Natural killer cell (primary cell): Measurements from ENCODE around the gene TRAPPC2L. TPM values are rescaled to one million over a fixed set of nuclear protein-coding genes. Genes with fewer than 3 reads are reported as not detected.

ENCODE experiments used
- ATAC-seq, 3 donors: fragments of 150-1000 bp in 2 of 3; fragments of 200-7000 bp in 1 of 3; cut with Tn5 transposase; 1 replicate in 1 of 3; 2 replicates in 2 of 3; pipeline ENCODE4 v1.10.0; 2021; ENCODE audit warnings: mild to moderate bottlenecking in 2 of 3, moderate library complexity in 2 of 3
- DNase-seq, 2 donors: peaks; one replicate each; pipeline versions ENCODE4 v3.0.0 to v3.0.0-alpha.2; 2013 to 2021; ENCODE audit warnings: mixed read lengths in 1 of 2
- H3K27ac ChIP-seq: one replicate; pipeline ENCODE4 v1.5.1; 2013; ENCODE audit warnings: mild to moderate bottlenecking, low read length
- H3K27me3 ChIP-seq: one replicate; pipeline ENCODE4 v1.6.1; 2013; ENCODE audit warnings: low read length; ENCODE audit not compliant: control insufficient read depth, insufficient read depth
- H3K36me3 ChIP-seq: one replicate; pipeline ENCODE4 v1.6.1; 2013; ENCODE audit warnings: low read length; ENCODE audit not compliant: control insufficient read depth, insufficient read depth
- H3K4me1 ChIP-seq: one replicate; pipeline ENCODE4 v1.6.1; 2013; ENCODE audit warnings: low read length; ENCODE audit not compliant: control insufficient read depth, insufficient read depth
- H3K4me3 ChIP-seq: one replicate; pipeline ENCODE4 v1.5.1; 2013; ENCODE audit warnings: low read length
- H3K9me3 ChIP-seq: one replicate; pipeline ENCODE4 v1.6.1; 2013; ENCODE audit warnings: low read length; ENCODE audit not compliant: control insufficient read depth, insufficient read depth
- H3K27ac Mint-ChIP-seq, 2 donors: one replicate each; pipeline ENCODE4 v1.8.0; 2022; ENCODE audit warnings: mild to moderate bottlenecking in 2 of 2, mixed read lengths in 2 of 2, moderate library complexity in 1 of 2
- H3K27me3 Mint-ChIP-seq, 2 donors: one replicate each; pipeline ENCODE4 v1.8.0; 2022; ENCODE audit warnings: low read depth in 2 of 2, mixed read lengths in 2 of 2
- H3K36me3 Mint-ChIP-seq: one replicate; pipeline ENCODE4 v1.8.0; 2022; ENCODE audit warnings: mixed read lengths
- H3K4me1 Mint-ChIP-seq, 2 donors: one replicate each; pipeline ENCODE4 v1.8.0; 2022; ENCODE audit warnings: mixed read lengths in 2 of 2
- H3K4me3 Mint-ChIP-seq: one replicate; pipeline ENCODE4 v1.8.0; 2022; ENCODE audit warnings: mild to moderate bottlenecking, moderate library complexity, mixed read lengths
- H3K9me3 Mint-ChIP-seq, 2 donors: one replicate each; pipeline ENCODE4 v1.8.0; 2022; ENCODE audit warnings: mixed read lengths in 2 of 2
- WGBS: methylation state at CpG from one replicate; pipeline ENCODE4 v1.1.7; 2013; ENCODE audit warnings: missing lambda C conversion rate; ENCODE audit not compliant: insufficient coverage; 5-methylcytosine and 5-hydroxymethylcytosine counted together
- intact Hi-C: fragments of 100-400 bp; cut with micrococcal nuclease; formaldehyde crosslinking; loops from one replicate; pipeline ENCODE4 v1.14.2; 2022
- total RNA-seq, 4 donors: library from RNA; stranded (reverse); fragments of 120-200 nt in 1 of 4; gene quantifications; one replicate each; pipeline versions ENCODE4 v1.2.3 to v1.2.4, GENCODE V29; 2013 to 2022
- TF ChIP-seq, protein P1 (sequence below): fragments of 200-600 bp; IDR thresholded peaks from one replicate; pipeline ENCODE4 v1.8.0; 2022; ENCODE audit warnings: antibody characterized with exemption

Gene TRAPPC2L
- total RNA-seq, 3 donors from 2014 or later (not counting 1 experiment from before 2014, with no cell fraction given), result 31.9 to 39.0 (median 36.2) TPM

GRCh38 chr16:88837806-88838205 lies 19.1 kb upstream of the TRAPPC2L start:
- DNase-seq, result no peak
- intact Hi-C loops, result no loop called here
- H3K4me1 Mint-ChIP-seq, result no peaks in the 10 kb centered on the region
- H3K27me3 Mint-ChIP-seq, result no peaks in the 10 kb centered on the region
- Histone ChIP-seq H3K4me1 (no peaks in the 10 kb centered on the region), H3K27me3 (no peaks in the 10 kb centered on the region), H3K9me3 (no peaks in the 10 kb centered on the region), H3K27ac (no peak overlapping the region), H3K36me3 (peaks cover 20% of the 10 kb centered on the region), H3K4me3 (no peak overlapping the region)
- no peak for ATAC-seq
- no peaks in the 10 kb centered on the region for H3K9me3 Mint-ChIP-seq
- no peaks in the 10 kb centered on the region for H3K36me3 Mint-ChIP-seq
- 91% methylated on average over 20 of the region's 20 CpGs for WGBS
- no peak overlapping the region for H3K4me3 Mint-ChIP-seq
- H3K27ac Mint-ChIP-seq, result no peak overlapping the region
- TF ChIP-seq, protein P1, sequence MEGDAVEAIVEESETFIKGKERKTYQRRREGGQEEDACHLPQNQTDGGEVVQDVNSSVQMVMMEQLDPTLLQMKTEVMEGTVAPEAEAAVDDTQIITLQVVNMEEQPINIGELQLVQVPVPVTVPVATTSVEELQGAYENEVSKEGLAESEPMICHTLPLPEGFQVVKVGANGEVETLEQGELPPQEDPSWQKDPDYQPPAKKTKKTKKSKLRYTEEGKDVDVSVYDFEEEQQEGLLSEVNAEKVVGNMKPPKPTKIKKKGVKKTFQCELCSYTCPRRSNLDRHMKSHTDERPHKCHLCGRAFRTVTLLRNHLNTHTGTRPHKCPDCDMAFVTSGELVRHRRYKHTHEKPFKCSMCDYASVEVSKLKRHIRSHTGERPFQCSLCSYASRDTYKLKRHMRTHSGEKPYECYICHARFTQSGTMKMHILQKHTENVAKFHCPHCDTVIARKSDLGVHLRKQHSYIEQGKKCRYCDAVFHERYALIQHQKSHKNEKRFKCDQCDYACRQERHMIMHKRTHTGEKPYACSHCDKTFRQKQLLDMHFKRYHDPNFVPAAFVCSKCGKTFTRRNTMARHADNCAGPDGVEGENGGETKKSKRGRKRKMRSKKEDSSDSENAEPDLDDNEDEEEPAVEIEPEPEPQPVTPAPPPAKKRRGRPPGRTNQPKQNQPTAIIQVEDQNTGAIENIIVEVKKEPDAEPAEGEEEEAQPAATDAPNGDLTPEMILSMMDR, result no peak

GRCh38 chr16:88838566-88838965 lies 18.4 kb upstream of the TRAPPC2L start:
- H3K27ac Mint-ChIP-seq, result no peak overlapping the region
- WGBS, result 96% methylated on average over 19 of the region's 19 CpGs
- no peak overlapping the region for H3K27ac ChIP-seq
- ATAC-seq (no peak), DNase-seq (no peak)
- H3K27me3 Mint-ChIP-seq, result no peaks in the 10 kb centered on the region
- no peaks in the 10 kb centered on the region for H3K4me1 ChIP-seq
- H3K27me3 ChIP-seq, result no peaks in the 10 kb centered on the region
- peaks cover 20% of the 10 kb centered on the region for H3K36me3 ChIP-seq
- no peak overlapping the region for H3K4me3 Mint-ChIP-seq
- TF ChIP-seq, protein P1, result no peak
- H3K36me3 Mint-ChIP-seq, result no peaks in the 10 kb centered on the region
- intact Hi-C loops, result no loop called here
- H3K4me1 Mint-ChIP-seq, result no peaks in the 10 kb centered on the region
- H3K9me3 ChIP-seq, result no peaks in the 10 kb centered on the region
- H3K9me3 Mint-ChIP-seq, result no peaks in the 10 kb centered on the region
- H3K4me3 ChIP-seq, result no peak overlapping the region

- Histone ChIP-seq H3K36me3 (peaks cover 20% of the 10 kb centered on the region), H3K9me3 (no peaks in the 10 kb centered on the region), H3K27me3 (no peaks in the 10 kb centered on the region), H3K27ac (no peak overlapping the region), H3K4me3 (no peak overlapping the region), H3K4me1 (no peaks in the 10 kb centered on the region)
- intact Hi-C loops, result no loop called here
- no peak overlapping the region for H3K4me3 Mint-ChIP-seq
- no peaks in the 10 kb centered on the region for H3K27me3 Mint-ChIP-seq
- ATAC-seq, result no peak
- WGBS, result 94% methylated on average over 39 of the region's 39 CpGs
- H3K4me1 Mint-ChIP-seq, result no peaks in the 10 kb centered on the region
- H3K36me3 Mint-ChIP-seq, result no peaks in the 10 kb centered on the region
- H3K9me3 Mint-ChIP-seq, result no peaks in the 10 kb centered on the region
- H3K27ac Mint-ChIP-seq, result no peak overlapping the region
- DNase-seq, result no peak
- TF ChIP-seq, protein P1, result no peak
Observed at GRCh38 chr16:88839026-88839529, 17.8 kb upstream of the TRAPPC2L start.
